CD4-positive, alpha-beta T cell treated with Interleukin-4 for 1 hour (primary cell): ENCODE data around the gene OR2V2.
"Not testable (repeated sequence)": the region's sequence is repeated elsewhere in the genome, so short reads cannot be mapped to it uniquely, and the experiment has no call there.

ENCODE experiments used
- DNase-seq, 2 donors: peaks; one replicate each; pipeline ENCODE4 v3.0.0-alpha.2; 2020 to 2022

The OR2V2 gene

GRCh38 chr5:181146927-181147636 lies at the start of gene OR2V2:
OR2V2 (plus strand) TSS chr5:181147586; CDS start chr5:181154943, 7,357 bp downstream.
- DNase-seq = not testable (repeated sequence)

DNA sequence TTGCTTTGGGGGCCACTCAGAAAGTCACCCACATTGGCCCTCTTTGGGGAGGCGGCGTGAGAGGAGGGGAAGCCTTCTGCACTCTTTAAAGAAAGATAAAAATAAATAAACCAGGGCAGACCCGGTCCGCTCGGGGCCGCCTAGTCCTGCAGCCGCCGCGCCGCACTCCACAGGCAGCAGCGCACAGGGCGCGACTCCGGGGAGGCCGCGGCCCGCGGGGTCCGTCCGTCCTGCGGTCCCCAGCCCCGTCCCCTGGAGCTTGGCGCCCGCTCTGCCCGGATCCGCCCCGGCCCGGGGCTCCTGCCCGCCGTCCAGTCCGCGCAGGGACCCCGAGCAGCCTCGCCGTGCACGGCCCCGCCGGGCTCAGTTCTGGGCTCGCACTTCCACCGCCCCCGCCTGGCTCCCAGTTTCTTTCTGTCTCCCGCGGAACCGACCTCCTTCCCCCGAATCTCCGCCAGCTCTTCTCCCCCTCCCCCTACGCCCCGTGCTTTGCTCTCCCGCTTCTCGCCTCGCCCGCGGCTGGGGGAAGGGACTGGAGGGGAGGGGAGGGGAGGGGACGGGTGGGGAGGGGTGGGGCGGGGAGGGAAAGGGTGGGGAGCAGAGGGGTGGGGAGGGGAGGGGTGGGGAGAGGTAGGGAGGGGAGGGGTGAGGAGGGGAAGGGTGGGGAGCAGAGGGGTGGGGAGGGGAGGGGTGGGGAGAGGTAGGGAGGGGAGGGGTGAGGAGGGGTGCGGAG lies 49.5 kb upstream of the OR2V2 start:
- not testable (repeated sequence) for DNase-seq

DNA sequence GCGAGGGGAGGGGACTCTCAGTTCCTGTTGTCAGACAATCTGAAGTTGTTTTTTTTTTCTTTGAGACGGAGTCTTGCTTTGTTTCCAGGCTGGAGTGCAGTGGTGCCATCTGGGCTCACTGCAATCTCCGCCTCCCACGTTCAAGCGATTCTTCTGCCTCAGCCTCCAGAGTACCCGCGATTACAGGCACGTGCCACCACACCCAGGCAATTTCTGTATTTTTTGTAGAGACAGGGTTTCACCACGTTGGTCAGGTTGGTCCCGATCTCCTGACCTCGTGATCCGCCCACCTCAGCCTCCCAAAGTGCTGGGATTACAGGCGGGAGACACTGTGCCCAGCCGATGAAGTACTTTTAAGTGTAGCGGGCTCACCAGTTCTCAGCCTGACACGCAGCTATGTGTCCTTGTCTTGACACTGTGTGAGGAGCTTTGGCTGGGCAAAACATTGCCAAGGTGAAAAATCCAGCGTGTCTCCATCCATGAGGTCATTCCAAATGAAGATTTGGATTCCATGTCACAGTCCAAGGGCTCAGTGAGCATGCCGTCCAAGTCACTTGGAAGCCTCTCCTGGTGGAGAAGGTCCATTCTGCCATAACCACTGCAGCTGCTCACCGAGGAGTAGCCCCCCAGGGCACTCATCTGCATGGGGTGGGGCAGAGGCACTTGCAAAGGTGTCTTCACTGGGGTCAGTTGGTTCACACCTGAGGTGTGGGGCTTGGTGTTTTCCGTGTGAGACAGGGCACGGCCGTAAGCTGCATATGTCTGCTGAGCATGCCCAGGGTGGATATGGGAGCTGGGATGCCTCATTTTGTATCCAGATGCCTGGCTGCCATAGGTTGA lies 48.4 kb upstream of the OR2V2 start:
- no peak for DNase-seq

DNA sequence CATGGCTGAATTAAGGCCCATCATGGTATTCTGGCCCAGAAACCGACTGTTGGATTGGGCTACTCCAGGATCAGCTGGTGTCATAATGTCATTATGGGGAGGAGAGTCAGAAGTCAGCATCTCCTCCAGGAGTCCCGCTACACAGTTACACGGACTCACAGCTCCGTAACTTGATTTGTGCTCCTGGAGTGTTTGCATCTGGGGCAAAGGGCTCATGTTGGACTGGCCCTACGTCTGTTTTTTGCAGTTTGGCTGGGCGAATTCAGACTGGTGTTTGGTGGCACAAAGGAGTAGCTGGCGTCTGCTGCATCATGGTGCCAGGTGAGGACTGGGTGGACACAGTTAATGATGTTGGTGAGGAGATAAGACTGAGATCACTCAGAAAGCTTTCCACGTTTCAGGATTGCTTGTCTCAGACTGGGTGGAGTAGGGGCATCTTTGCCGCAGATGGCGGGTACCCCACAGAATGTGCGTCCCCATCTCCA lies 47.7 kb upstream of the OR2V2 start:
- DNase-seq = no peak

- no peak for DNase-seq
Observed at GRCh38 chr5:181100121-181100875, 47.1 kb upstream of the OR2V2 start.

DNA sequence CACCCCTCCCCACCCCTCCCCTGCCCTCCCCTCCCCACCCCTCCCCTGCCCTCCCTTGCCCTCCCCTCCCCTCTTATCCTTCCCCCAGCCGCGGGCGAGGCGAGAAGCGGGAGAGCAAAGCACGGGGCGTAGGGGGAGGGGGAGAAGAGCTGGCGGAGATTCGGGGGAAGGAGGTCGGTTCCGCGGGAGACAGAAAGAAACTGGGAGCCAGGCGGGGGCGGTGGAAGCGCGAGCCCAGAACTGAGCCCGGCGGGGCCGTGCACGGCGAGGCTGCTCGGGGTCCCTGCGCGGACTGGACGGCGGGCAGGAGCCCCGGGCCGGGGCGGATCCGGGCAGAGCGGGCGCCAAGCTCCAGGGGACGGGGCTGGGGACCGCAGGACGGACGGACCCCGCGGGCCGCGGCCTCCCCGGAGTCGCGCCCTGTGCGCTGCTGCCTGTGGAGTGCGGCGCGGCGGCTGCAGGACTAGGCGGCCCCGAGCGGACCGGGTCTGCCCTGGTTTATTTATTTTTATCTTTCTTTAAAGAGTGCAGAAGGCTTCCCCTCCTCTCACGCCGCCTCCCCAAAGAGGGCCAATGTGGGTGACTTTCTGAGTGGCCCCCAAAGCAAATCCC lies 46.2 kb upstream of the OR2V2 start:
- not testable (repeated sequence) for DNase-seq

DNA sequence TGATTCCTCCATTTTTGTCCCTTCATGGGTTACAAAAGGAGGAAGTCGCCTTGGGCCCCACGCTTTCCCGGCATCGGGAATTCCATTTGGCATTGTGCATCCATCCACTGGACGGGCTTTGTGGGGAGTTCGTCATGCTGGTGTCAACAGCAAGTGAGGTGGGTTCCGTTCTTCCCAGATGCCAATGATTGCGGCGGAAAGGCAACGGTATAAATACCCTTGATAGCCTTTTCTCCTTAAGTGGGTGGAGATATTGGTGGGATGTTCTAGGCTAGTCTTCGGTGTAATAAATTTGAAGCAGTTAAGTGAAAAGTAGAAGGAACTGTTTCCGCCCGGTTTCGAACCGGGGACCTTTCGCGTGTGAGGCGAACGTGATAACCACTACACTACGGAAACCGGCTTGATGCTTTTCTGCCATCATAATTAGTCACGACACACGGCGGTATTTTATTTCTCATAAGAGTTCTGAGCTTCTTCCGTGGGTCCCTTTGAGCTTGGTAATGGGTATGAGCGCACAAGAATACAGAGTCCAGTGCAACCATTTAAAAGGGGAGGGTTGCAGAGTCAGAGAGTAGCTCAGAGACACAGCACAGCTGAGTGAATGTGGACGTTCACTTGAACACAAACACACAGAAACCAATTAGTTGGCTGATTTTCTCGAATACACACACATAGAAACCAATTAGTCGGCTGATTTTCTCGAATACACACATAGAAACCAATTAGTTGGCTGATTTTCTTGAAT lies 45.3 kb upstream of the OR2V2 start:
- DNase-seq = not testable (repeated sequence)

- DNase-seq = not testable (repeated sequence)
Observed at GRCh38 chr5:181104259-181104568, 43.2 kb upstream of the OR2V2 start.

- not testable (repeated sequence) for DNase-seq
Observed at GRCh38 chr5:181104606-181105390, 42.6 kb upstream of the OR2V2 start.

- DNase-seq = no peak
Observed at GRCh38 chr5:181105391-181106025, 41.9 kb upstream of the OR2V2 start.

DNA sequence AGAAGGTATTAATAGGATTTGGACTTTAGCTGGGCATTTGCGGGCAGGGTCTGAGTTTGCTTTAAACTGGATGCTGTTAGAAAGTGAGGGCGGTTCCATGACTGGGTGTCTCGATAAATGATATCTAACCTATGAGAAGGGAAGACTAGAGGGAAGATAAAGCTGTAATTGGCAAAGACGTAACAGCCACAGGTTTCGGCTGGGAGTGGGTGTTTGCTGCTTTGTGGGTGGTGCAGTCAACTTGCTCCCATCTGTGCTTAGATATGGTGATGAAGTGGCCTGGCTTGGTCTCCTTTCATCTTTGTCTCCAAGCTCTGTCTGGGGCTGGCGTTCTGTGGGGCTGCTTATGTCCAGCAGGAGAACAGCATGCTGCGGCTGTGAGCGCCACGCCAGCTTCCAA lies 39.7 kb upstream of the OR2V2 start:
- no peak for DNase-seq

DNA sequence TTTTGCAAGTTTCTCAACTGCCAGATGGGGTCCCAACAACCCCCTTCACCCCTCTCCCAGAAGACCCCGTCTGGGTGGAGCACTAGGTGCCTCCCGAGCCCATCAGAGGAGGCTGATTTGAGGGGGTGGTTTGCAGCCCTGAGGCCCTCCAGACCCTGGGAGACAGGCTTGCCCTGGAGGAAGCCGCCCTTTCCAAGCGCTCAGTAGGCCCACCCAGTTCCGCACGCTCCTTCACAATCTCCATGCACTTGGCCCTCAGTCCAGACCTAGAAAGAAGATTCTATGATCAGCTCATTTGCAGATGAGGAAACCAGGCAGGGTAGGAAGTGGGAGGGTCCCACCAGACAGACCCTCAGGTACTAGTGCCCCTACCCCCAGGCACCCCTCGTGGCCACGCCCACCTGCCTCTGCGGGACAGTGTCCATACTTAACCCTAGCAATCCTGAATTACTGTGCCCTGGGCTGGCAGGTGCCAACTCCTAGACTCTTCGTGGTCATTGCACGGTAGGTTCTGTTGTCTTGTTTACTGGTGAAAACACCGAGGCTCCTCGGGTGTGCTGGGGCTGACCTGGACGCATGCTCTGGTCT lies 38.7 kb upstream of the OR2V2 start:
- DNase-seq = no peak

DNA sequence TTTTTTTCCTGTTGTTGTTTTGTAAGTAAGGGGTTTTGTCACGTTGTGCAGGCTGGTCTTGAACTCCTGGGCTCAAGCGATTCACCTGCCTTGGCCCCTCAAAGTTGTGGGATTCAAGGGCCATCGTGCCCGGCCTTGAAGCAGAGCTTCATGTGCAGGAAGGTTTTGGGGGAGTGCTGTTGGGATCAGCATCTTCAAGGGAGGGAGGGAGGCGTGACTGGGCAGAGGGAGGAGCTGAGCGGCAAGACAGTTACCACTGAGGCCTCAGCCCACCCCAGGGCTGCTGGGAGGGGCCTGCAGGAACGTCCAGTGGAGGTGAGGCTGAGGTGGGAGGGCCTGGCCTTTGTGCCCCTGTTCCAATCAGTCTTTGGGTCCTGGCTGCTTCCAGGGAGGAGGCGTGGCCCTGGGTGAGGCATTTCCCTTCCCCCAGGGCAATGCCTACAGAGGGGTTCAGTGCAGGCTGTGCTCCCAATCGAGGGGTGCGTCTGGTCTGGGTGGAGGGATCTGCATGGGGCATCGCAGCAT lies 37.8 kb upstream of the OR2V2 start:
- DNase-seq = no peak

DNA sequence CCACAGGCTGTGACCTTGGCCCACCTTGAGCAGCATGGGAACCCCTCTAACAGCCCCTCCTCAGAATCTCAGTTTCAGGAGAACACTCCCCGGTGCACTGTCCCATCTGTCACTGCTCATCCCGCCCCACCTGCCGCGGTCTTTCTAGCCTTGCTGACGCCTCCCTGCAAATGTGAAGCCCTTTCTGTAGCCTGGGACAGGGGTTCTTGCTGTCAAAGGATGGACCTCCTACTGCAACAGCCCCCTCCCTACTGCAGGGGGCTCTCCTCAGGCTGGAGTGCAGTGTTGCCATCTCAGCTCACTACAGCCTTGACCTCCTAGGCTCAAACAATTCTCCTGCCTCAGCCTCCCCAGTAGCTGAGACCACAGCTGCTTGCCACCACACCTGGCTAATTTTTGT lies 36.4 kb upstream of the OR2V2 start:
- no peak for DNase-seq

GRCh38 chr5:181112476-181112875 lies 34.9 kb upstream of the OR2V2 start:
- no peak for DNase-seq

DNA sequence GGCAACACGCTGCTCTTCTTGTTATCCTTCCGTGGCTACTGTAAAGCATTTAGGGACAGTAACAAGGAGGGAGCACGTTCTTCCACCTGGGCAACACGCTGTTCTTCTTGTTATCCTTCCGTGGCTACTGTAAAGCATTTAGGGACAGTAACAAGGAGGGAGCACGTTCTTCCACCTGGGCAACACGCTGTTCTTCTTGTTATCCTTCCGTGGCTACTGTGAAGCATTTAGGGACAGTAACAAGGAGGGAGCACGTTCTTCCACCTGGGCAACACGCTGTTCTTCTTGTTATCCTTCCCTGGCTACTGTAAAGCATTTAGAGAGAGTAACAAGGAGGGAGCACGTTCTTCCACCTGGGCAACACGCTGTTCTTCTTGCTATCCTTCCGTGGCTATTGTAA lies 33.8 kb upstream of the OR2V2 start:
- not testable (repeated sequence) for DNase-seq

GRCh38 chr5:181114284-181114843 lies 33.0 kb upstream of the OR2V2 start:
- no peak for DNase-seq

- DNase-seq = no peak
Observed at GRCh38 chr5:181114844-181115778, 32.3 kb upstream of the OR2V2 start.
